Activated CD4-positive, alpha-beta T cell treated with anti-CD3 and anti-CD28 coated beads for 36 hours (primary cell): ENCODE measurements around the gene OLFML2A. TPM values are rescaled to one million over a fixed set of nuclear protein-coding genes. Genes with fewer than 3 reads are reported as not detected.

Experiments used
- ATAC-seq: fragments of 200-7000 bp; cut with Tn5 transposase; one replicate; pipeline ENCODE4 v1.10.0; 2021; ENCODE audit warnings: mild to moderate bottlenecking, moderate library complexity
- CTCF ChIA-PET: fragments of 350-600 bp; sonication (Branson Sonifier 250); formaldehyde crosslinking; loops from one replicate; lab custom pipeline; 2021; ENCODE audit warnings: antibody characterized with exemption; lab: Charles Lee
- POLR2A ChIA-PET: fragments of 350-600 bp; sonication (Branson Sonifier 250); formaldehyde crosslinking; loops from one replicate; lab custom pipeline; 2021; ENCODE audit warnings: antibody characterized with exemption, inconsistent platforms; lab: Charles Lee
- DNase-seq: peaks from one replicate; pipeline ENCODE4 v3.0.0-alpha.2; 2020
- H3K27ac Mint-ChIP-seq: one replicate; pipeline ENCODE4 v1.8.0; 2021; ENCODE audit warnings: mixed read lengths
- H3K27me3 Mint-ChIP-seq: one replicate; pipeline ENCODE4 v1.8.0; 2021; ENCODE audit warnings: mixed read lengths
- H3K36me3 Mint-ChIP-seq: one replicate; pipeline ENCODE4 v1.8.0; 2021; ENCODE audit warnings: low read depth, mixed read lengths
- H3K4me1 Mint-ChIP-seq: one replicate; pipeline ENCODE4 v1.8.0; 2021; ENCODE audit warnings: mixed read lengths
- H3K4me3 Mint-ChIP-seq: one replicate; pipeline ENCODE4 v1.8.0; 2021; ENCODE audit warnings: mild to moderate bottlenecking, moderate library complexity, mixed read lengths
- H3K9me3 Mint-ChIP-seq: one replicate; pipeline ENCODE4 v1.8.0; 2021; ENCODE audit warnings: low read depth, mixed read lengths
- intact Hi-C, 2 experiments: fragments of 100-400 bp; cut with DNase I in 1 of 2; cut with micrococcal nuclease in 1 of 2; formaldehyde crosslinking; loops; one replicate each; pipeline versions ENCODE4 v1.14.2 to v1.15.1; 2022 to 2024; cut with DNase I, micrococcal nuclease
- total RNA-seq, 2 experiments: library from RNA; stranded (reverse); gene quantifications; one replicate each; pipeline ENCODE4 v1.2.3, GENCODE V29; 2021

OLFML2A gene
- total RNA-seq, 2 experiments from 2014 or later, result 0.05 TPM; not detected in 1

- DNase-seq (no peak), ATAC-seq (no peak)
- no peak overlapping the region for H3K27ac Mint-ChIP-seq
- intact Hi-C loops, result no loop called here
- no peaks in the 10 kb centered on the region for H3K4me1 Mint-ChIP-seq
- no peaks in the 10 kb centered on the region for H3K36me3 Mint-ChIP-seq
- CTCF ChIA-PET, result no interaction called here
- no peak overlapping the region for H3K4me3 Mint-ChIP-seq
- H3K9me3 Mint-ChIP-seq, result no peaks in the 10 kb centered on the region
- H3K27me3 Mint-ChIP-seq, result no peaks in the 10 kb centered on the region
- POLR2A ChIA-PET, result no interaction called here
Observed at GRCh38 chr9:124784509-124784908, 7.6 kb downstream of the OLFML2A start.

- H3K4me1 Mint-ChIP-seq, result no peaks in the 10 kb centered on the region
- DNase-seq (no peak), ATAC-seq (no peak)
- ChIA-PET POLR2A (no interaction called here), CTCF (no interaction called here)
- intact Hi-C loops, result no loop called here
- H3K4me3 Mint-ChIP-seq, result no peak overlapping the region
- H3K9me3 Mint-ChIP-seq, result no peaks in the 10 kb centered on the region
- no peaks in the 10 kb centered on the region for H3K36me3 Mint-ChIP-seq
- no peaks in the 10 kb centered on the region for H3K27me3 Mint-ChIP-seq
- H3K27ac Mint-ChIP-seq, result no peak overlapping the region
Observed at GRCh38 chr9:124786881-124787573, 10.1 kb downstream of the OLFML2A start.

- DNase-seq (no peak), ATAC-seq (no peak)
- no peaks in the 10 kb centered on the region for H3K9me3 Mint-ChIP-seq
- no peak overlapping the region for H3K27ac Mint-ChIP-seq
- intact Hi-C loops, result no loop called here
- H3K27me3 Mint-ChIP-seq, result peaks cover 3% of the 10 kb centered on the region
- POLR2A ChIA-PET, result no interaction called here
- H3K4me1 Mint-ChIP-seq, result no peaks in the 10 kb centered on the region
- CTCF ChIA-PET, result interaction anchor here (0.6 to 1.4 kb wide), 4 partner anchors 172 to 1515 kb away, joined by 3 to 5 read pairs (median 4); no protein-coding TSS in a partner anchor
- no peaks in the 10 kb centered on the region for H3K36me3 Mint-ChIP-seq
- H3K4me3 Mint-ChIP-seq, result no peak overlapping the region
Observed at GRCh38 chr9:124788542-124789217, 11.7 kb downstream of the OLFML2A start.

- Mint-ChIP-seq H3K36me3 (no peaks in the 10 kb centered on the region), H3K4me3 (no peak overlapping the region), H3K27ac (no peak overlapping the region), H3K4me1 (no peaks in the 10 kb centered on the region), H3K27me3 (peaks cover 3% of the 10 kb centered on the region), H3K9me3 (no peaks in the 10 kb centered on the region)
- ChIA-PET CTCF (interaction anchor here (0.7 to 1.4 kb wide), 4 partner anchors 10 to 1515 kb away, joined by 3 to 5 read pairs (median 4); no protein-coding TSS in a partner anchor), POLR2A (interaction anchor here (0.6 kb wide), 1 partner anchor 530 kb away, joined by 4 read pairs; no protein-coding TSS in a partner anchor)
- ATAC-seq, result no peak
- DNase-seq, result no peak
- intact Hi-C loops, result no loop called here
Observed at GRCh38 chr9:124789531-124789930, 12.6 kb downstream of the OLFML2A start.

- Mint-ChIP-seq H3K27me3 (peaks cover 3% of the 10 kb centered on the region), H3K9me3 (no peaks in the 10 kb centered on the region), H3K4me1 (no peaks in the 10 kb centered on the region), H3K36me3 (no peaks in the 10 kb centered on the region), H3K4me3 (no peak overlapping the region), H3K27ac (no peak overlapping the region)
- no peak for DNase-seq
- ChIA-PET CTCF (interaction anchor here (1.3 to 1.4 kb wide), 2 partner anchors 11 to 173 kb away, joined by 4 read pairs; no protein-coding TSS in a partner anchor), POLR2A (no interaction called here)
- intact Hi-C loops, result no loop called here
- no peak for ATAC-seq
Observed at GRCh38 chr9:124790301-124790700, 13.4 kb downstream of the OLFML2A start.

- intact Hi-C loops, result no loop called here
- Mint-ChIP-seq H3K4me1 (no peaks in the 10 kb centered on the region), H3K27me3 (peaks cover 3% of the 10 kb centered on the region), H3K9me3 (no peaks in the 10 kb centered on the region), H3K36me3 (no peaks in the 10 kb centered on the region), H3K4me3 (no peak overlapping the region), H3K27ac (no peak overlapping the region)
- CTCF ChIA-PET, result no interaction called here
- POLR2A ChIA-PET, result no interaction called here
- ATAC-seq (no peak), DNase-seq (no peak)
Observed at GRCh38 chr9:124790801-124791505, 14.0 kb downstream of the OLFML2A start.

- ChIA-PET CTCF (no interaction called here), POLR2A (interaction anchor here (0.6 kb wide), 1 partner anchor 124 kb away, joined by 4 read pairs; no protein-coding TSS in a partner anchor)
- Mint-ChIP-seq H3K4me1 (no peaks in the 10 kb centered on the region), H3K27me3 (peaks cover 4% of the 10 kb centered on the region), H3K4me3 (no peak overlapping the region), H3K27ac (no peak overlapping the region), H3K9me3 (no peaks in the 10 kb centered on the region), H3K36me3 (no peaks in the 10 kb centered on the region)
- DNase-seq (no peak), ATAC-seq (no peak)
- intact Hi-C loops, result no loop called here
Observed at GRCh38 chr9:124792257-124793014, 15.5 kb downstream of the OLFML2A start.

- Mint-ChIP-seq H3K9me3 (no peaks in the 10 kb centered on the region), H3K36me3 (no peaks in the 10 kb centered on the region), H3K27me3 (peaks cover 4% of the 10 kb centered on the region), H3K27ac (no peak overlapping the region), H3K4me1 (no peaks in the 10 kb centered on the region), H3K4me3 (no peak overlapping the region)
- ChIA-PET CTCF (interaction anchor here (1.2 kb wide), 1 partner anchor 63 kb away, joined by 5 read pairs; no protein-coding TSS in a partner anchor), POLR2A (interaction anchor here (0.6 kb wide), 1 partner anchor 124 kb away, joined by 4 read pairs; no protein-coding TSS in a partner anchor)
- intact Hi-C loops, result no loop called here
- ATAC-seq, result no peak
- DNase-seq, result no peak
Observed at GRCh38 chr9:124793015-124793541, 16.1 kb downstream of the OLFML2A start.

- intact Hi-C loops, result no loop called here
- Mint-ChIP-seq H3K36me3 (no peaks in the 10 kb centered on the region), H3K27me3 (peaks cover 4% of the 10 kb centered on the region), H3K4me3 (no peak overlapping the region), H3K9me3 (no peaks in the 10 kb centered on the region), H3K27ac (no peak overlapping the region), H3K4me1 (no peaks in the 10 kb centered on the region)
- ATAC-seq (no peak), DNase-seq (no peak)
- ChIA-PET POLR2A (no interaction called here), CTCF (no interaction called here)
Observed at GRCh38 chr9:124794902-124795491, 18.1 kb downstream of the OLFML2A start.

GRCh38 chr9:124795881-124796431, 19.0 kb downstream of the OLFML2A start:
- DNase-seq (no peak), ATAC-seq (no peak)
- intact Hi-C loops, result no loop called here
- Mint-ChIP-seq H3K27ac (no peak overlapping the region), H3K4me3 (no peak overlapping the region), H3K36me3 (no peaks in the 10 kb centered on the region), H3K27me3 (peaks cover 4% of the 10 kb centered on the region), H3K9me3 (no peaks in the 10 kb centered on the region), H3K4me1 (no peaks in the 10 kb centered on the region)
- ChIA-PET POLR2A (no interaction called here), CTCF (interaction anchor here (0.6 to 1.8 kb wide), 4 partner anchors 12 to 706 kb away, joined by 3 to 5 read pairs (median 4); no protein-coding TSS in a partner anchor)
